HL-60 (cell line): ENCODE measurements around the gene CREB3L1.

ENCODE experiments used
- DNase-seq, 2 experiments: peaks; one replicate each; pipeline ENCODE4 v3.0.0-alpha.2; 2010 to 2020; ENCODE audit warnings: low read depth in 1 of 2, low spot score in 1 of 2
- H3K27ac ChIP-seq: fragments of 250-450 bp; sonication (Bioruptor Pico); replicated peaks from 2 replicates; pipeline ENCODE4 v1.5.1; 2020; ENCODE audit warnings: mild to moderate bottlenecking, moderate library complexity
- H3K27me3 ChIP-seq: fragments of 250-450 bp; sonication (Bioruptor Pico); 2 replicates; pipeline ENCODE4 v1.5.1; 2021; ENCODE audit warnings: mild to moderate bottlenecking, moderate library complexity; ENCODE audit not compliant: insufficient read depth, poor library complexity, severe bottlenecking
- H3K4me3 ChIP-seq: replicated peaks from 2 replicates; pipeline ENCODE4 v1.5.1; 2011; ENCODE audit warnings: mild to moderate bottlenecking, control low read depth, low read length; ENCODE audit not compliant: insufficient read depth
- GABPA ChIP-seq: IDR thresholded peaks from 2 replicates; pipeline ENCODE4 v1.6.1; 2012; ENCODE audit warnings: low read depth
- POLR2AphosphoS5 ChIP-seq: IDR thresholded peaks from 2 replicates; pipeline ENCODE4 v1.6.1; 2012; ENCODE audit warnings: low read depth
- SPI1 ChIP-seq: IDR thresholded peaks from 2 replicates; pipeline ENCODE4 v1.6.1; 2012; ENCODE audit warnings: low read depth, mild to moderate bottlenecking, borderline replicate concordance
- TF ChIP-seq, protein P1 (sequence below): IDR thresholded peaks from 2 replicates; pipeline ENCODE4 v1.6.1; 2012; ENCODE audit warnings: low read depth; ENCODE audit not compliant: insufficient replicate concordance
- TF ChIP-seq, protein P2 (sequence below): IDR thresholded peaks from one replicate; pipeline ENCODE4 v1.5.1; 2011; ENCODE audit warnings: low read length, control low read depth, inconsistent platforms; ENCODE audit not compliant: insufficient read depth

CREB3L1 gene

DNA sequence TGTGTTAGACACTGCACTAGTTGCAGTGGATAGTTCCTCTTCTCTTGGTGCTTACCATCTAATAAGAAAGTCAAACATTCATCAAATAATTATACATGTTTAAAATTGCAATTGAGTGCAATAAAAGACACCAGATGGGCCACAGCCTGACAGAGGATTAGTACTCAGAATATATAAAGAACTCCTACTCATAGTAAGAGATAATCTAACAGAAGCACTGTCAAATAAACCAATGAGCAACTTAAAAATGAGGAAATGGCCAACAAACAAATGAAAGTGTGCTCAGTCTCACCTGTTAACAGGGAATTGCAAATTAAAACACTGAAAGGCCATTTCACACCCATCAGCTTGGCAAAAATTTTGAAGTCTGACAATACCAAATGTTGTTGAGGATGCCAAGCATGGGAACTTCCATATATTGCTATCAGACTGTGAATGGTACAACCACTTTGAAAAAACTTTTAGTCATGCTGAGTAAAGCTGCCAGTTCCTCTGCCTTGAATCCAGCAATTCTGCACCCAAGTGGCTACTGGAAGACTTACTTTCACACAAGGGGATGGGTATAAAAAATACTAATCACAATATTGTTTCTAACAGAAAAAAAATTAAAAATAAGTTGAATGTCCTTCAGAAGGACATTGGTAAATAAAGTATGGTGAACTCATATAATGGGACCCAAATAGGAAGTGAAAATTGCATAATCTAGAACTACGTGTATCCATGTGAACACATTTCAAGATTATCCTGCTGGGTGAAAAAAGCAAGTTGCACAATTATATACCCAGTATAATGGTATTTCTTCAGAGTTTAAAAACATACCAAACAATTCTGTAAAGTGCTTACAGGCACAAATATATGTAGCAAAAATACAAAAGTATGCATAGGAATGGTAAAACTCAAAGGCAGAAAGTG, 41.4 kb upstream of the CREB3L1 start:
- peak overlapping the region; percentile 65 for H3K27ac ChIP-seq
- H3K4me3 ChIP-seq: no peak overlapping the region
- no peaks in the 10 kb centered on the region for H3K27me3 ChIP-seq
- TF ChIP-seq SPI1: peak; percentile 72; the same call in 1 of the 2 replicates
- TF ChIP-seq, protein P1, sequence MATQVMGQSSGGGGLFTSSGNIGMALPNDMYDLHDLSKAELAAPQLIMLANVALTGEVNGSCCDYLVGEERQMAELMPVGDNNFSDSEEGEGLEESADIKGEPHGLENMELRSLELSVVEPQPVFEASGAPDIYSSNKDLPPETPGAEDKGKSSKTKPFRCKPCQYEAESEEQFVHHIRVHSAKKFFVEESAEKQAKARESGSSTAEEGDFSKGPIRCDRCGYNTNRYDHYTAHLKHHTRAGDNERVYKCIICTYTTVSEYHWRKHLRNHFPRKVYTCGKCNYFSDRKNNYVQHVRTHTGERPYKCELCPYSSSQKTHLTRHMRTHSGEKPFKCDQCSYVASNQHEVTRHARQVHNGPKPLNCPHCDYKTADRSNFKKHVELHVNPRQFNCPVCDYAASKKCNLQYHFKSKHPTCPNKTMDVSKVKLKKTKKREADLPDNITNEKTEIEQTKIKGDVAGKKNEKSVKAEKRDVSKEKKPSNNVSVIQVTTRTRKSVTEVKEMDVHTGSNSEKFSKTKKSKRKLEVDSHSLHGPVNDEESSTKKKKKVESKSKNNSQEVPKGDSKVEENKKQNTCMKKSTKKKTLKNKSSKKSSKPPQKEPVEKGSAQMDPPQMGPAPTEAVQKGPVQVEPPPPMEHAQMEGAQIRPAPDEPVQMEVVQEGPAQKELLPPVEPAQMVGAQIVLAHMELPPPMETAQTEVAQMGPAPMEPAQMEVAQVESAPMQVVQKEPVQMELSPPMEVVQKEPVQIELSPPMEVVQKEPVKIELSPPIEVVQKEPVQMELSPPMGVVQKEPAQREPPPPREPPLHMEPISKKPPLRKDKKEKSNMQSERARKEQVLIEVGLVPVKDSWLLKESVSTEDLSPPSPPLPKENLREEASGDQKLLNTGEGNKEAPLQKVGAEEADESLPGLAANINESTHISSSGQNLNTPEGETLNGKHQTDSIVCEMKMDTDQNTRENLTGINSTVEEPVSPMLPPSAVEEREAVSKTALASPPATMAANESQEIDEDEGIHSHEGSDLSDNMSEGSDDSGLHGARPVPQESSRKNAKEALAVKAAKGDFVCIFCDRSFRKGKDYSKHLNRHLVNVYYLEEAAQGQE: peak; percentile 14
- TF ChIP-seq, protein P2, sequence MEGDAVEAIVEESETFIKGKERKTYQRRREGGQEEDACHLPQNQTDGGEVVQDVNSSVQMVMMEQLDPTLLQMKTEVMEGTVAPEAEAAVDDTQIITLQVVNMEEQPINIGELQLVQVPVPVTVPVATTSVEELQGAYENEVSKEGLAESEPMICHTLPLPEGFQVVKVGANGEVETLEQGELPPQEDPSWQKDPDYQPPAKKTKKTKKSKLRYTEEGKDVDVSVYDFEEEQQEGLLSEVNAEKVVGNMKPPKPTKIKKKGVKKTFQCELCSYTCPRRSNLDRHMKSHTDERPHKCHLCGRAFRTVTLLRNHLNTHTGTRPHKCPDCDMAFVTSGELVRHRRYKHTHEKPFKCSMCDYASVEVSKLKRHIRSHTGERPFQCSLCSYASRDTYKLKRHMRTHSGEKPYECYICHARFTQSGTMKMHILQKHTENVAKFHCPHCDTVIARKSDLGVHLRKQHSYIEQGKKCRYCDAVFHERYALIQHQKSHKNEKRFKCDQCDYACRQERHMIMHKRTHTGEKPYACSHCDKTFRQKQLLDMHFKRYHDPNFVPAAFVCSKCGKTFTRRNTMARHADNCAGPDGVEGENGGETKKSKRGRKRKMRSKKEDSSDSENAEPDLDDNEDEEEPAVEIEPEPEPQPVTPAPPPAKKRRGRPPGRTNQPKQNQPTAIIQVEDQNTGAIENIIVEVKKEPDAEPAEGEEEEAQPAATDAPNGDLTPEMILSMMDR: no peak
- peak; percentile 45 to 92 for DNase-seq

DNA sequence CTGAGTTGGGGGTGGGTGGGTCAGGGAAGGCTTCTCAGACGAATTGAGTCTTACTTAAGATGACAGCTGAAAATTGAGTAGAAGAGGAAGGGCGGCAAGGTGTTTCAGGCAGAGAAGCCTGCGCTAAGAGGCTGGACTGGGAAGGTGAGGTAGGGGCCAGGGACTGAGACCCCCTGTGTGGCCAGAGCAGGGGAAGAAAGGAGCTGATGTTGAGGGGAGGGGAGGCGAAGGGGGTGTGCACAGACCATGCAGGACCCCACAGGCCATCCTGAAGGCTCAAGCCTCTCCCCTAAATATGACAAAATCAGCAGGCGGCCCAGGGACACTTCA, 40.6 kb upstream of the CREB3L1 start:
- H3K27ac ChIP-seq: peak overlapping the region; percentile 65
- H3K4me3 ChIP-seq: no peak overlapping the region
- no peak for TF ChIP-seq GABPA
- TF ChIP-seq POLR2AphosphoS5: no peak
- TF ChIP-seq, protein P1: no peak
- no peak for TF ChIP-seq SPI1
- TF ChIP-seq, protein P2: no peak

DNA sequence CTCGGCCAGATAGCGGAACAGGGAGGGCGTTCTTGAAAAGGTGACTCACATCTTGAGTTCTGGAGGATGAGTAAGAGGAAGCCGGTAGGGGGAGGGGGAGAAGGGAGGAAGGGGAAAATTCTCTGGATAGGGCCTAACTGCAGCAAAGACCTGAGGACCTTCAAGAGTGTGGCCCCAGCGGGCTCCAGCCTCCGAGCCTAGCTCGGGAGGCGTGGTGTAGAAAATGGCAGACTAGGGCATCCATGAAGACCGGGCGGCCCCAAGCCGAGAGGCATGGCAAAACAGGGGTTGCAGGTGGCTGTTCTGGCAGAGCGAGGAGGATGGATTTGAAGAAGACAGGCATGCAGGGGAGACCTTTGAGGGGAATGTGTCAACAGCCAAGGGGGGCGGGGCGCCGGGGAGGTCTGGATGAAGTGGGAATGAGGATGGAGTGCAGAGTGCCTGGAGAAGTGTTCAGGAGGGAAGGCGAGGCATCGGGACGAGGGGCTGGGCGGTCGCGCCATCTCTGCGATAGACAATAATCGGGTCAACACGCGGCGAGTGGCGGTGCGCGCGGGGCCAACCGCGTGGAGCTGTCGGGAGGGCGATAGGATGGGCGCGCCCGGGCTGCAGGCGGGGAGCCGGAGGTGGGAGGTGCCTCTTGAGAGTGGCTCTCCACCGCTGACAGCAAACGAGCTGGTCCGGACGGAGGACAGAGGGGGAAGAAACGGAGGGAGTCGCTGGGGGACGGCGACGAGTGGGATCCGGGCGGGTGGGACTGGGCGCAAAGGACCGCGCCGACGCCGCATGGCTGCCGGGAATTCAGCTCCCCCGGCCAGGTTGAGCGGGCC, 40.0 kb upstream of the CREB3L1 start:
- Histone ChIP-seq H3K27ac (peak overlapping the region; percentile 65), H3K4me3 (peak overlapping the region; percentile 15)

More for the DNA sequence above, 40.6 kb upstream of the CREB3L1 start:
- DNase-seq: no peak
- no peaks in the 10 kb centered on the region for H3K27me3 ChIP-seq

More for the DNA sequence above, 40.0 kb upstream of the CREB3L1 start:
- DNase-seq: peak; percentile 80 to 96
- H3K27me3 ChIP-seq: no peaks in the 10 kb centered on the region
- TF ChIP-seq SPI1: peak; percentile 78
- TF ChIP-seq, protein P1: no peak
